ENCODE measurements around the gene TRO.

DNA sequence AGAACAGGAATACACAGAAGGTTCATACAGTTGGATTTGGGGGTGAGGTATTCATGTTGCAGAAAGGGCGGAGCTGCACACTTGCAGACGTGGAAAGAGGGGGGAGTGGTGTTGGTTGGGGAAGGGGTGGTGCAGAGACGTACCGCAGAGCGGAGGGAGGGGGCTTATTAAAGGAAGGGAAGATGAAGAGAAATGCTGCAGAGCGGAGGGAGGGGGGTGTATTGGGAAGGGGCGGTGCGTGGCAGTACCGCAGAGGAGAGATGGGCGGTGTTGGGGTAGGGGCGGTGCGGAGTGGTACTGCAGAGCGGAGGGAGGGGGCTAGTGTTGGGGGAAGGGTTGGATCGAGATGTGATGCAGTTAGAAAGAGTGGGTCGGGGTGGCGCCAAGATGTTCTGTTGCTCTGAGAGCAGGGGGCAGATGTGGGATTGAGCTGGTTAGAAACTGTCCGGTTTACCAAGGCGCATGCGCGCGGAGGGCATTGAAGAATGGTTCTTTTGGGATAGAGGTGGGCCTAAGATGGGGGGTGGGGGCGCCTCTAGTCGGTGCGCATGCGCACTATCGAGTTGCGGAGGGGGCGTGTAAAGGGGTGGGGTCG, 900 bp downstream of the TRO start:
- TF ChIP-seq, protein P1, sequence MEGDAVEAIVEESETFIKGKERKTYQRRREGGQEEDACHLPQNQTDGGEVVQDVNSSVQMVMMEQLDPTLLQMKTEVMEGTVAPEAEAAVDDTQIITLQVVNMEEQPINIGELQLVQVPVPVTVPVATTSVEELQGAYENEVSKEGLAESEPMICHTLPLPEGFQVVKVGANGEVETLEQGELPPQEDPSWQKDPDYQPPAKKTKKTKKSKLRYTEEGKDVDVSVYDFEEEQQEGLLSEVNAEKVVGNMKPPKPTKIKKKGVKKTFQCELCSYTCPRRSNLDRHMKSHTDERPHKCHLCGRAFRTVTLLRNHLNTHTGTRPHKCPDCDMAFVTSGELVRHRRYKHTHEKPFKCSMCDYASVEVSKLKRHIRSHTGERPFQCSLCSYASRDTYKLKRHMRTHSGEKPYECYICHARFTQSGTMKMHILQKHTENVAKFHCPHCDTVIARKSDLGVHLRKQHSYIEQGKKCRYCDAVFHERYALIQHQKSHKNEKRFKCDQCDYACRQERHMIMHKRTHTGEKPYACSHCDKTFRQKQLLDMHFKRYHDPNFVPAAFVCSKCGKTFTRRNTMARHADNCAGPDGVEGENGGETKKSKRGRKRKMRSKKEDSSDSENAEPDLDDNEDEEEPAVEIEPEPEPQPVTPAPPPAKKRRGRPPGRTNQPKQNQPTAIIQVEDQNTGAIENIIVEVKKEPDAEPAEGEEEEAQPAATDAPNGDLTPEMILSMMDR (conservative IDR thresholded peaks at IDR 0.05; ENCODE audit: low read depth, low read length): no peak
- no peak for TF ChIP-seq EZH2 (IDR thresholded peaks at IDR 0.05; ENCODE audit: borderline replicate concordance, low read depth, low read length, poor library complexity, severe bottlenecking)
